Loucy (cell line): ENCODE results near the gene AHR.
"Not testable (repeated sequence)": the region's sequence is repeated elsewhere in the genome, so short reads cannot be mapped to it uniquely, and the experiment has no call there.

Experiments
- EZH2phosphoT487 ChIP-seq: fragments of 200-600 bp; IDR thresholded peaks from 2 replicates; pipeline ENCODE4 v1.6.1; 2018; ENCODE audit warnings: antibody characterized with exemption, mild to moderate bottlenecking, moderate library complexity, borderline replicate concordance
- TF ChIP-seq, protein P1 (sequence below): fragments of 200-600 bp; sonication (generic); conservative IDR thresholded peaks from 2 replicates; pipeline ENCODE4 v1.5.1; 2014; ENCODE audit warnings: mild to moderate bottlenecking, antibody characterized with exemption, low read length

DNA sequence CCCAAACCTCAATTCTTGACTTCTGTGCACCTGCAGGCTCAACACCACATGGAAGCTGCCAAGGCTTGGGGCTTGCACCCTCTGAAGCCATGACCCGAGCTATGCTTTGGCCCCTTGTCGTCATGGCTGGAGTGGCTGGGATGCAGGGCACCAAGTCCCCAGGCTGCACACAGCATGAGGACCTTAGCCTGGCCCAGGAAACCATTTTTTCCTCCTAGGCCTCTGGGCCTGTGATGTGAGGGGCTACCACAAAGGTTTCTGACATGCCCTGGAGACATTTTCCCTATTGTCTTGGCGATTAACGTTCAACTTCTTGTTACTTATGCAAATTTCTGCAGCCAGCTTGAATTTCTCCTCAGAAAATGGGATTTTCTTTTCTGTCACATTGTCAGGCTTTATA is 96.1 kb downstream of the AHR start:
- TF ChIP-seq, protein P1, sequence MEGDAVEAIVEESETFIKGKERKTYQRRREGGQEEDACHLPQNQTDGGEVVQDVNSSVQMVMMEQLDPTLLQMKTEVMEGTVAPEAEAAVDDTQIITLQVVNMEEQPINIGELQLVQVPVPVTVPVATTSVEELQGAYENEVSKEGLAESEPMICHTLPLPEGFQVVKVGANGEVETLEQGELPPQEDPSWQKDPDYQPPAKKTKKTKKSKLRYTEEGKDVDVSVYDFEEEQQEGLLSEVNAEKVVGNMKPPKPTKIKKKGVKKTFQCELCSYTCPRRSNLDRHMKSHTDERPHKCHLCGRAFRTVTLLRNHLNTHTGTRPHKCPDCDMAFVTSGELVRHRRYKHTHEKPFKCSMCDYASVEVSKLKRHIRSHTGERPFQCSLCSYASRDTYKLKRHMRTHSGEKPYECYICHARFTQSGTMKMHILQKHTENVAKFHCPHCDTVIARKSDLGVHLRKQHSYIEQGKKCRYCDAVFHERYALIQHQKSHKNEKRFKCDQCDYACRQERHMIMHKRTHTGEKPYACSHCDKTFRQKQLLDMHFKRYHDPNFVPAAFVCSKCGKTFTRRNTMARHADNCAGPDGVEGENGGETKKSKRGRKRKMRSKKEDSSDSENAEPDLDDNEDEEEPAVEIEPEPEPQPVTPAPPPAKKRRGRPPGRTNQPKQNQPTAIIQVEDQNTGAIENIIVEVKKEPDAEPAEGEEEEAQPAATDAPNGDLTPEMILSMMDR, result not testable (repeated sequence)
- not testable (repeated sequence) for TF ChIP-seq EZH2phosphoT487
